Spleen (tissue), 11 donors: ENCODE data around the gene NAPEPLD. TPM values are rescaled to one million over a fixed set of nuclear protein-coding genes. Genes with fewer than 3 reads are reported as not detected.

Source experiments
- DNase-seq: peaks from one replicate; pipeline ENCODE4 v3.0.0-alpha.2; 2020
- H3K27ac ChIP-seq, 8 donors: fragments of 200-600 bp; sonication (generic) in 7 of 8; 1 replicate in 4 of 8; 2 replicates in 4 of 8; pipeline versions ENCODE4 v1.5.0 to v1.8.0; 2016 to 2021; ENCODE audit warnings: inconsistent platforms in 4 of 8, mild to moderate bottlenecking in 4 of 8, moderate library complexity in 1 of 8
- H3K27me3 ChIP-seq, 7 donors: fragments of 200-600 bp; sonication (generic) in 6 of 7; replicated peaks in 1 of 7; 1 replicate in 4 of 7; 2 replicates in 3 of 7; pipeline versions ENCODE4 v1.5.0 to v1.8.0; 2016 to 2021; ENCODE audit warnings: inconsistent platforms in 3 of 7, mild to moderate bottlenecking in 1 of 7
- H3K36me3 ChIP-seq, 6 donors: fragments of 200-600 bp; sonication (generic) in 5 of 6; 1 replicate in 4 of 6; 2 replicates in 2 of 6; pipeline versions ENCODE4 v1.5.0 to v1.8.0; 2016 to 2021; ENCODE audit warnings: inconsistent platforms in 2 of 6
- H3K4me1 ChIP-seq, 6 donors: fragments of 200-600 bp; sonication (generic) in 5 of 6; 1 replicate in 3 of 6; 2 replicates in 3 of 6; pipeline versions ENCODE4 v1.5.0 to v1.8.0; 2016 to 2021; ENCODE audit warnings: inconsistent platforms in 3 of 6
- H3K4me3 ChIP-seq, 8 donors: fragments of 200-600 bp; sonication (generic) in 7 of 8; 1 replicate in 4 of 8; 2 replicates in 4 of 8; pipeline versions ENCODE4 v1.5.0 to v1.8.0; 2016 to 2021; ENCODE audit warnings: inconsistent platforms in 4 of 8, mild to moderate bottlenecking in 4 of 8, moderate library complexity in 2 of 8
- H3K9me3 ChIP-seq, 8 donors: fragments of 200-600 bp; sonication (generic) in 7 of 8; 1 replicate in 4 of 8; 2 replicates in 4 of 8; pipeline versions ENCODE4 v1.5.0 to v1.8.0; 2016 to 2021; ENCODE audit warnings: inconsistent platforms in 4 of 8
- CTCF ChIP-seq, 11 experiments: fragments of 200-600 bp in 7 of 11; fragments of 450-650 bp in 4 of 11; sonication (generic) in 4 of 11; IDR thresholded peaks in 8 of 11; conservative IDR thresholded peaks in 3 of 11; 1 replicate in 7 of 11; 2 replicates in 4 of 11; pipeline versions ENCODE4 v1.4.0 to v1.8.0; 2016 to 2021; ENCODE audit warnings: antibody characterized with exemption in 11 of 11, inconsistent platforms in 4 of 11, mild to moderate bottlenecking in 1 of 11
- POLR2A ChIP-seq, 3 donors: fragments of 450-650 bp; IDR thresholded peaks; one replicate each; pipeline ENCODE4 v1.5.1; 2017; ENCODE audit warnings: antibody characterized with exemption in 3 of 3, mild to moderate bottlenecking in 1 of 3
- POLR2AphosphoS5 ChIP-seq, 3 donors: sonication (generic); formaldehyde crosslinking; IDR thresholded peaks; one replicate each; pipeline ENCODE4 v1.5.1; 2017; ENCODE audit warnings: antibody characterized with exemption in 3 of 3
- WGBS, 5 donors: extraction: QIAGEN DNeasy Blood & Tissue Kit in 3 of 5; methylation state at CpG; one replicate each; pipeline versions ENCODE4 v1.1.5 to v1.1.7; 2013 to 2018; 5-methylcytosine and 5-hydroxymethylcytosine counted together
- intact Hi-C: fragments of 100-400 bp; cut with DNase I; formaldehyde crosslinking; loops from one replicate; pipeline ENCODE4 v1.15.0; 2023; ENCODE audit warnings: low total_unique reads
- polyA plus RNA-seq, 3 donors: library from polyadenylated mRNA; stranded (reverse); fragments of 200-250 nt; gene quantifications; one replicate each; pipeline ENCODE4 v1.2.1, GENCODE V29; 2013
- total RNA-seq, 7 donors: library from RNA; depleted of rRNA in 3 of 7; stranded (reverse); fragments of >200 nt in 3 of 7; fragmentation: NEBNext Ultra II Directional in 4 of 7; extraction: Animal tissue kit (Norgen Biotek cat#: 25700) in 4 of 7; gene quantifications; one replicate each; pipeline versions ENCODE4 v1.1.0 to v1.2.1, GENCODE V29; 2016 to 2021
- donor health status: healthy with polysubstance abuse.
- donor health status: DM: no; HTN: no; CAD: no; lungs with moderate emphysema.
- donor health status: DM: no; HTN: no; CAD: no.
- donor health status: Bipolar disorder and iron deficiency.
- donor health status: healthy.
- donor health status: DM: no; HTN: no; CAD: no.
- donor health status: DM: yes; HTN: yes; CAD: no.

Gene NAPEPLD
- total and polyA plus RNA-seq, 10 donors, result 3.5 to 40.4 (median 24.2) TPM

DNA sequence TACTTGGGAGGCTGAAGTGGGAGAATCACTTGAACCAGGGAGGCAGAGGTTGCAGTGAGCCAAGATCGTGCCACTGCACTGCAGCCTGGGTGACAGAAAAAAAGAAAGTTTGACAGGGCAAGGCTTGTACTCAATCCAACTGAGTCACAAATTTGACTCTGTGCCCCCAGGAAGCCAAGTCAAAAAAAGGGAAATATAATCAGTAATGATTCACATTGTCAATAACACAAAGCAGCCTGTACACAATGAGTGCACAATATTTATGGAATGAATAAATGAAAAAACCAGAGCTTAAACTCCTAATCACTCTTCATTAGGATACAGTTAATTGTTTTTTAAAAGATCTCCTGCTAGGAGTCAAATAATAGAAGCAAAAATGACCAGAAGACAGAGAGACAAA is 6.4 kb downstream of the NAPEPLD start:
- DNase-seq, result no peak
- intact Hi-C loops, result no loop called here
- Histone ChIP-seq H3K27ac (peak overlapping the region in 1 of 8 donors; percentile 4), H3K4me3 (no peak overlapping the region), H3K36me3 (peaks cover 0 to 13% (median 0%) of the 10 kb centered on the region in 6 donors), H3K4me1 (peaks cover 4 to 24% (median 12%) of the 10 kb centered on the region in 6 donors), H3K9me3 (no peaks in the 10 kb centered on the region), H3K27me3 (no peaks in the 10 kb centered on the region)
- TF ChIP-seq POLR2AphosphoS5 (IDR thresholded peaks at IDR 0.05) (no peak), CTCF (IDR thresholded peaks at IDR 0.05 in 8 of 11, conservative IDR thresholded peaks at IDR 0.05 in 3 of 11) (no peak), POLR2A (IDR thresholded peaks at IDR 0.05) (no peak)
- 85 to 96% (median 92%) methylated on average over 1 of the region's 1 CpG for WGBS, 5 donors

DNA sequence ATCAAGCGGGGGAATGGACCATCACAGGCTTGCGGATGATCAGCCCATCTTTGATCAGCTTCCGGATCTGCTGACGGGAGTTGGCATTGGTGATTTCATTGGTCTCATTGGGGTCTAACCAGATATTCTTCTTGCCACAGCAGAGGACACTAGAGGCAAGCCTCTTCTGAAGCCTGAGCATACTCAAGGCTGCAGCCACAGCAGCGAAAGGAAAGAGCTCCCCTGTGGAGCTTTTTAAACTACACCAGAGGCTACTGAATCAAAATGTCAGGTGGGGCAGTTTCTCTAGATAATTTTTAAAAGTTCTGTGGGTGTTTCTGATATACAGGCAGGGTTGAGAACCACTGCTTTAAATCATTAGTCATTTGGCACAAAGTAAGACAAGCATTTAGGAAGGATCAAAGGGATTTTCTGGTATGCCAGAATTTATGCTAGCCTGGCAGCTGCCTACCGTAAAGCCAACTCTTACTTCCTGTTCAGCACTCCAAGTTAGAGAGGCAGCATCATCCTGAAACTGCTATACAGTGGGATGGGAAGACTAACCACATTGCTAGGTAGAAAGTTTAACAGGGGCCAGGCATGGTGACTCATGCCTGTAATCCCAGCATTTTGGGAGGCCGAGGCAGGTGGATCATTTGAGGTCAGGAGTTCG is 7.0 kb downstream of the NAPEPLD start:
- H3K27ac ChIP-seq, result peak overlapping the region in 1 of 8 donors; percentile 4
- peaks cover 0 to 18% (median 7%) of the 10 kb centered on the region in 6 donors for H3K4me1 ChIP-seq
- intact Hi-C loops, result no loop called here
- H3K9me3 ChIP-seq, result no peaks in the 10 kb centered on the region
- no peak overlapping the region for H3K4me3 ChIP-seq
- no peak for DNase-seq
- TF ChIP-seq POLR2A (IDR thresholded peaks at IDR 0.05), result no peak
- no peaks in the 10 kb centered on the region for H3K27me3 ChIP-seq
- WGBS, 5 donors, result 90 to 92% (median 91%) methylated on average over 8 of the region's 8 CpGs
- H3K36me3 ChIP-seq, result peaks cover 0 to 13% (median 0%) of the 10 kb centered on the region in 6 donors

DNA sequence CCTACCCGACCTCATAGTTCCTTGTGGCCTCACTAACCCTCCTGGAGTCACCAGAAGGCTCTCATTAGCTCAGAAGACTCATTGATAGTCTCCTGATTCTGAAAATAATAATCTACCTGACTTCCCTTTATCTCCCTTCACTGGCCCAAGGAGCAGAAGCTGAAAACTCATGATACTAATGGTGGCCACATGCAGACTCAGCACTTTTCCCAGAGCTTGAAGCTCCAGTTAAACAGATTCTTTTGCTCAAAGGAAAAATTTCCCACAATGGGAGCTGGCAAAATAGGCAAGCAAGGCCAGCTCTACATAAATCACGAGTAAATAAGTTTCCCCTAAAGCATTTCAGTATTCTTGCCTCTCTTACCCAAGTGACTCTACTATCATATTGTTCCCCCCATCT is 8.2 kb downstream of the NAPEPLD start:
- H3K4me3 ChIP-seq, result no peak overlapping the region
- H3K4me1 ChIP-seq, result peaks cover 0 to 7% (median 2%) of the 10 kb centered on the region in 6 donors
- no peaks in the 10 kb centered on the region for H3K27me3 ChIP-seq
- peaks cover 0 to 13% (median 0%) of the 10 kb centered on the region in 6 donors for H3K36me3 ChIP-seq
- no peak for DNase-seq
- TF ChIP-seq POLR2A (IDR thresholded peaks at IDR 0.05) (no peak), CTCF (IDR thresholded peaks at IDR 0.05 in 8 of 11, conservative IDR thresholded peaks at IDR 0.05 in 3 of 11) (no peak)
- WGBS, 5 donors, result 90 to 95% (median 93%) methylated on average over 2 of the region's 2 CpGs
- intact Hi-C loops, result no loop called here
- peak overlapping the region in 1 of 8 donors; percentile 43 for H3K27ac ChIP-seq
- no peaks in the 10 kb centered on the region for H3K9me3 ChIP-seq

GRCh38 chr7:103140061-103140460 is 8.8 kb downstream of the NAPEPLD start:
- Histone ChIP-seq H3K9me3 (no peaks in the 10 kb centered on the region), H3K4me3 (no peak overlapping the region), H3K4me1 (peaks cover 0 to 7% (median 2%) of the 10 kb centered on the region in 6 donors), H3K27ac (peak overlapping the region in 1 of 8 donors; percentile 43), H3K27me3 (no peaks in the 10 kb centered on the region), H3K36me3 (peaks cover 0 to 13% (median 0%) of the 10 kb centered on the region in 6 donors)
- no peak for TF ChIP-seq CTCF (IDR thresholded peaks at IDR 0.05 in 8 of 11, conservative IDR thresholded peaks at IDR 0.05 in 3 of 11)
- DNase-seq, result no peak
- intact Hi-C loops, result no loop called here
- 76 to 97% (median 92%) methylated on average over 2 of the region's 2 CpGs; no CpG with 5 or more reads in 1 of the 5 donors for WGBS, 5 donors
